Measurements from ENCODE around the gene NPTX2.

NPTX2 gene

GRCh38 chr7:98678215-98678614 is 61.1 kb downstream of the NPTX2 start:
- no peak for TF ChIP-seq CTCF (IDR thresholded peaks at IDR 0.05; ENCODE audit: control insufficient read depth, extremely low read depth, insufficient read depth)

More at GRCh38 chr7:98678215-98678614, 61.1 kb downstream of the NPTX2 start:
- no peak for DNase-seq (ENCODE audit: low read depth)
- H3K4me3 ChIP-seq (ENCODE audit: low read depth, low read length): no peak overlapping the region
